Islet precursor cell (in vitro differentiated cells): ENCODE data around the gene CFHR2.

Experiments used
- DNase-seq: peaks from one replicate; pipeline ENCODE4 v3.0.0-alpha.2; 2018

The CFHR2 gene

GRCh38 chr1:197008861-197009260 lies 65.3 kb downstream of the CFHR2 start:
- no peak for DNase-seq
